Measurements from ENCODE around the gene KIF18A. TPM values are rescaled to one million over a fixed set of nuclear protein-coding genes. Genes with fewer than 3 reads are reported as not detected.

KIF18A gene
- total and polyA plus RNA-seq, 2 of the 13 experiments (the other 11 are each of a cell fraction or from before 2014, with no cell fraction given): 3.4 to 14.4 TPM

GRCh38 chr11:28110108-28110820, 2.3 kb upstream of the KIF18A start (continued):
- TF ChIP-seq TIGD3 (CRISPR knock-in tag; IDR thresholded peaks at IDR 0.05; ENCODE audit: borderline replicate concordance): no peak
- TF ChIP-seq RFX1 (IDR thresholded peaks at IDR 0.05): no peak
- TF ChIP-seq THAP7 (CRISPR knock-in tag; IDR thresholded peaks at IDR 0.05): peak; percentile 47; the same call in 1 of the 2 replicates
- TF ChIP-seq EZH2 (conservative IDR thresholded peaks at IDR 0.05; ENCODE audit: low read depth, low read length): no peak
- TF ChIP-seq RAD51 (IDR thresholded peaks at IDR 0.05; ENCODE audit: borderline replicate concordance): no peak
- peak; percentile 40; the same call in 1 of the 2 replicates for TF ChIP-seq HNF1A (IDR thresholded peaks at IDR 0.05; ENCODE audit: low read depth)
- TF ChIP-seq HNF1A (CRISPR knock-in tag; IDR thresholded peaks at IDR 0.05; ENCODE audit: borderline replicate concordance): 0 out of 2 replicates have a peak, but pooled peaks have one; percentile 21
- peak; percentile 75 for TF ChIP-seq HHEX (CRISPR knock-in tag; IDR thresholded peaks at IDR 0.05)
- TF ChIP-seq ZNF234 (CRISPR knock-in tag; conservative IDR thresholded peaks at IDR 0.05): no peak
- TF ChIP-seq ZNF597 (CRISPR knock-in tag; IDR thresholded peaks at IDR 0.05): peak; percentile 80; the same call in 1 of the 2 replicates
- TF ChIP-seq E2F2 (CRISPR knock-in tag; IDR thresholded peaks at IDR 0.05; ENCODE audit: borderline replicate concordance): peak; percentile 85; the same call in 1 of the 2 replicates
- peak; percentile 27 to 34; a peak in 1 of 4 replicates for TF ChIP-seq EP300 (IDR thresholded peaks at IDR 0.05; ENCODE audit: low read depth in 2 of 2, low read length in 2 of 2)
- 0 out of 2 replicates have a peak, but pooled peaks have one; percentile 33 for TF ChIP-seq EP300 (CRISPR knock-in tag; IDR thresholded peaks at IDR 0.05; ENCODE audit: borderline replicate concordance)
- no peak; the same call in 1 of the 2 replicates for TF ChIP-seq ZNF563 (CRISPR knock-in tag; IDR thresholded peaks at IDR 0.05)
- peak; percentile 90; the same call in 1 of the 2 replicates for TF ChIP-seq REPIN1 (CRISPR knock-in tag; IDR thresholded peaks at IDR 0.05; ENCODE audit: borderline replicate concordance, low read depth)
- peak; percentile 91 for TF ChIP-seq TAF1 (CRISPR knock-in tag; IDR thresholded peaks at IDR 0.05)
- peak; percentile 62; the same call in 1 of the 2 replicates for TF ChIP-seq ZNF24 (IDR thresholded peaks at IDR 0.05)
- no peak for TF ChIP-seq ZNF17 (CRISPR knock-in tag; IDR thresholded peaks at IDR 0.05)
